OCI-LY3 (cell line): ENCODE data around the gene BMP7.

Experiments used
- EZH2phosphoT487 ChIP-seq: fragments of 200-600 bp; shearing (Covaris generic); IDR thresholded peaks from 2 replicates; pipeline ENCODE4 v1.6.1; 2018; ENCODE audit warnings: antibody characterized with exemption, mixed run types, low read depth
- TF ChIP-seq, protein P1 (sequence below): fragments of 200-600, 300-600 bp; sonication (generic); IDR thresholded peaks from 2 replicates; pipeline ENCODE4 v1.5.1; 2014; ENCODE audit warnings: antibody characterized with exemption, low read length, low read depth

DNA sequence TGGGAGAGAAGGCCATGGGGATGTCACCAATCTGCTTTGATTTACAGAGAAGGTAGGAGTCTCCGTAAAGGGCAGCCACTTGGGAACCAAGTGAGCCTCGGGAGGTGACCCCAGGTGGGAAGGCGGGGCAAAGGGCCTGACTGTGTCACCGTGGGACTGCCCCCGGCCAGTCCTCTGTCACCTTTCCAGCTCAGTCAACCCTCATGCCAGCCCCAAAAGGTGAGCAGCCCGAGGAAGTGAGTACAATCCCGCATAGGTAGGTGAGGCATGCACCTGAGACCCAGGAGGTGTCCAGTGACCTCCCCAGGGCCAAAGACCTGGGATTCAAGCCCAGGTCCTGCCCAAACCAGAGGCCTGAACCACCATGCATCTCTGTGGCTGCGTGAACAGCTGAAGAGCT lies 36.2 kb downstream of the BMP7 start:
- TF ChIP-seq, protein P1, sequence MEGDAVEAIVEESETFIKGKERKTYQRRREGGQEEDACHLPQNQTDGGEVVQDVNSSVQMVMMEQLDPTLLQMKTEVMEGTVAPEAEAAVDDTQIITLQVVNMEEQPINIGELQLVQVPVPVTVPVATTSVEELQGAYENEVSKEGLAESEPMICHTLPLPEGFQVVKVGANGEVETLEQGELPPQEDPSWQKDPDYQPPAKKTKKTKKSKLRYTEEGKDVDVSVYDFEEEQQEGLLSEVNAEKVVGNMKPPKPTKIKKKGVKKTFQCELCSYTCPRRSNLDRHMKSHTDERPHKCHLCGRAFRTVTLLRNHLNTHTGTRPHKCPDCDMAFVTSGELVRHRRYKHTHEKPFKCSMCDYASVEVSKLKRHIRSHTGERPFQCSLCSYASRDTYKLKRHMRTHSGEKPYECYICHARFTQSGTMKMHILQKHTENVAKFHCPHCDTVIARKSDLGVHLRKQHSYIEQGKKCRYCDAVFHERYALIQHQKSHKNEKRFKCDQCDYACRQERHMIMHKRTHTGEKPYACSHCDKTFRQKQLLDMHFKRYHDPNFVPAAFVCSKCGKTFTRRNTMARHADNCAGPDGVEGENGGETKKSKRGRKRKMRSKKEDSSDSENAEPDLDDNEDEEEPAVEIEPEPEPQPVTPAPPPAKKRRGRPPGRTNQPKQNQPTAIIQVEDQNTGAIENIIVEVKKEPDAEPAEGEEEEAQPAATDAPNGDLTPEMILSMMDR: no peak
- TF ChIP-seq EZH2phosphoT487: no peak
